Measurements from ENCODE around the gene TOP1. TPM values are rescaled to one million over a fixed set of nuclear protein-coding genes. Genes with fewer than 3 reads are reported as not detected.

The TOP1 gene
- total and polyA plus RNA-seq, 9 of the 15 experiments (the other 6 are each of a cell fraction or from before 2014, with no cell fraction given), result 26.4 to 127 (median 39.6) TPM

DNA sequence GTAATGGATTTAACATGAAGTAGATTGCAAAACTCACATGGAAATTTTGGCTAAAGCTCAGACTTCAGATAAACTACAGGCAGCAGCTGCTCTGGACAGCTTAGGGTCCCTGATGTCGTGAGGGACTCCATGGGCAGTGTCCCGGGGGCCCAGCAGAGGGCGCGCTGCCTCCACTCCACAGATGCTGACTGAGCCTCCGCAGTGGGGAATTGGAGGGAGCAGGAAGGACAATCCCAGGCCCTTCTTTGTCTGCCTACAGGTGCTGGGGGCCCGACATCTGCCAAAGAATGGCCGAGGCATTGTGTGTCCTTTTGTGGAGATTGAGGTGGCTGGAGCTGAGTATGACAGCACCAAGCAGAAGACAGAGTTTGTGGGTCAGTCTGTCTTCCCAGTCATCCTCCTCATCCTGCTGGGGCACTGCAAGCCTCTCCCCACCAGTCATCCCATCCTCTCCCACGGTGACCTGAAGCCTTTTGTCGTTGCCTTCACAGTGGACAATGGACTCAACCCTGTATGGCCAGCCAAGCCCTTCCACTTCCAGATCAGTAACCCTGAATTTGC is 144.6 kb downstream of the TOP1 start (continued):
- TF ChIP-seq MAFG (tag; conservative IDR thresholded peaks at IDR 0.05) (no peak), MCM7 (IDR thresholded peaks at IDR 0.05) (no peak), BRF1 (IDR thresholded peaks at IDR 0.05; ENCODE audit: borderline replicate concordance, extremely low read depth, insufficient read length) (no peak), RCOR1 (IDR thresholded peaks at IDR 0.05; ENCODE audit: borderline replicate concordance in 1 of 2, low read depth in 2 of 2, low read length in 2 of 2) (peak in 1 of 2 experiments; percentile 34; a peak in 1 of 4 replicates), E2F3 (CRISPR knock-in tag; IDR thresholded peaks at IDR 0.05) (0 out of 2 replicates have a peak, but pooled peaks have one; percentile 21), YY1 (IDR thresholded peaks at IDR 0.05; ENCODE audit: borderline replicate concordance in 1 of 3, control insufficient read depth in 1 of 3, extremely low read depth in 1 of 3, insufficient read depth in 3 of 3, insufficient read length in 1 of 3, insufficient replicate concordance in 2 of 3, low read depth in 1 of 3, low read length in 2 of 3) (peak in 1 of 3 experiments; percentile 26)
- TF ChIP-seq, protein P1, sequence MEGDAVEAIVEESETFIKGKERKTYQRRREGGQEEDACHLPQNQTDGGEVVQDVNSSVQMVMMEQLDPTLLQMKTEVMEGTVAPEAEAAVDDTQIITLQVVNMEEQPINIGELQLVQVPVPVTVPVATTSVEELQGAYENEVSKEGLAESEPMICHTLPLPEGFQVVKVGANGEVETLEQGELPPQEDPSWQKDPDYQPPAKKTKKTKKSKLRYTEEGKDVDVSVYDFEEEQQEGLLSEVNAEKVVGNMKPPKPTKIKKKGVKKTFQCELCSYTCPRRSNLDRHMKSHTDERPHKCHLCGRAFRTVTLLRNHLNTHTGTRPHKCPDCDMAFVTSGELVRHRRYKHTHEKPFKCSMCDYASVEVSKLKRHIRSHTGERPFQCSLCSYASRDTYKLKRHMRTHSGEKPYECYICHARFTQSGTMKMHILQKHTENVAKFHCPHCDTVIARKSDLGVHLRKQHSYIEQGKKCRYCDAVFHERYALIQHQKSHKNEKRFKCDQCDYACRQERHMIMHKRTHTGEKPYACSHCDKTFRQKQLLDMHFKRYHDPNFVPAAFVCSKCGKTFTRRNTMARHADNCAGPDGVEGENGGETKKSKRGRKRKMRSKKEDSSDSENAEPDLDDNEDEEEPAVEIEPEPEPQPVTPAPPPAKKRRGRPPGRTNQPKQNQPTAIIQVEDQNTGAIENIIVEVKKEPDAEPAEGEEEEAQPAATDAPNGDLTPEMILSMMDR (IDR thresholded peaks at IDR 0.05 in 2 of 3, conservative IDR thresholded peaks at IDR 0.05 in 1 of 3; ENCODE audit: insufficient read depth in 2 of 3, low read depth in 1 of 3, low read length in 3 of 3), result peak; percentile 89 to 95 (median 93)
- TF ChIP-seq, protein P2, sequence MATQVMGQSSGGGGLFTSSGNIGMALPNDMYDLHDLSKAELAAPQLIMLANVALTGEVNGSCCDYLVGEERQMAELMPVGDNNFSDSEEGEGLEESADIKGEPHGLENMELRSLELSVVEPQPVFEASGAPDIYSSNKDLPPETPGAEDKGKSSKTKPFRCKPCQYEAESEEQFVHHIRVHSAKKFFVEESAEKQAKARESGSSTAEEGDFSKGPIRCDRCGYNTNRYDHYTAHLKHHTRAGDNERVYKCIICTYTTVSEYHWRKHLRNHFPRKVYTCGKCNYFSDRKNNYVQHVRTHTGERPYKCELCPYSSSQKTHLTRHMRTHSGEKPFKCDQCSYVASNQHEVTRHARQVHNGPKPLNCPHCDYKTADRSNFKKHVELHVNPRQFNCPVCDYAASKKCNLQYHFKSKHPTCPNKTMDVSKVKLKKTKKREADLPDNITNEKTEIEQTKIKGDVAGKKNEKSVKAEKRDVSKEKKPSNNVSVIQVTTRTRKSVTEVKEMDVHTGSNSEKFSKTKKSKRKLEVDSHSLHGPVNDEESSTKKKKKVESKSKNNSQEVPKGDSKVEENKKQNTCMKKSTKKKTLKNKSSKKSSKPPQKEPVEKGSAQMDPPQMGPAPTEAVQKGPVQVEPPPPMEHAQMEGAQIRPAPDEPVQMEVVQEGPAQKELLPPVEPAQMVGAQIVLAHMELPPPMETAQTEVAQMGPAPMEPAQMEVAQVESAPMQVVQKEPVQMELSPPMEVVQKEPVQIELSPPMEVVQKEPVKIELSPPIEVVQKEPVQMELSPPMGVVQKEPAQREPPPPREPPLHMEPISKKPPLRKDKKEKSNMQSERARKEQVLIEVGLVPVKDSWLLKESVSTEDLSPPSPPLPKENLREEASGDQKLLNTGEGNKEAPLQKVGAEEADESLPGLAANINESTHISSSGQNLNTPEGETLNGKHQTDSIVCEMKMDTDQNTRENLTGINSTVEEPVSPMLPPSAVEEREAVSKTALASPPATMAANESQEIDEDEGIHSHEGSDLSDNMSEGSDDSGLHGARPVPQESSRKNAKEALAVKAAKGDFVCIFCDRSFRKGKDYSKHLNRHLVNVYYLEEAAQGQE (IDR thresholded peaks at IDR 0.05; ENCODE audit: borderline replicate concordance), result peak; percentile 85
- TF ChIP-seq, protein P2 (CRISPR knock-in tag; IDR thresholded peaks at IDR 0.05; ENCODE audit: low read depth), result no peak
